IMR-90 (cell line): Measurements from ENCODE around the gene HRC. TPM values are rescaled to one million over a fixed set of nuclear protein-coding genes. Genes with fewer than 3 reads are reported as not detected.

Source experiments
- ATAC-seq: fragments of 200-7000 bp; cut with Tn5 transposase; 2 replicates; pipeline ENCODE4 v1.9.1; 2020; ENCODE audit warnings: low read depth, mild to moderate bottlenecking, moderate library complexity
- BruUV-seq: library from RNA; stranded (reverse); fragments of 400-500 nt; replicated peaks from 2 replicates; lab custom pipeline; 2021; lab: Mats Ljungman, UMichigan
- CTCF ChIA-PET: fragments of 300-600 bp; formaldehyde crosslinking; extraction: SDS; loops from one replicate; lab custom pipeline; 2021; ENCODE audit warnings: antibody characterized with exemption; lab: Yijun Ruan, JAX
- POLR2A ChIA-PET: fragments of 300-600 bp; sonication (Branson Sonifier 250); formaldehyde crosslinking; loops from one replicate; lab custom pipeline; 2022; ENCODE audit warnings: antibody characterized with exemption; ENCODE audit not compliant: unreplicated experiment; lab: Charles Lee
- DNase-seq: peaks from one replicate; pipeline ENCODE4 v3.0.0; 2013
- H2AFZ ChIP-seq: replicated peaks from 2 replicates; pipeline ENCODE3; 2013; ENCODE audit warnings: low read length, mild to moderate bottlenecking; ENCODE audit not compliant: poor library complexity
- H2AK5ac ChIP-seq: 2 replicates; pipeline ENCODE4 v1.6.1; 2013; ENCODE audit warnings: low read depth, low read length, inconsistent platforms
- H2AK9ac ChIP-seq: replicated peaks from 2 replicates; pipeline ENCODE3; 2013; ENCODE audit warnings: mild to moderate bottlenecking, low read depth, low read length, moderate library complexity; ENCODE audit not compliant: poor library complexity
- H2BK120ac ChIP-seq: 2 replicates; pipeline ENCODE4 v1.6.1; 2013; ENCODE audit warnings: low read depth, low read length, inconsistent platforms
- H2BK15ac ChIP-seq: 3 replicates; pipeline ENCODE4 v1.6.1; 2013; ENCODE audit warnings: low read depth, low read length, inconsistent platforms
- H2BK20ac ChIP-seq: 2 replicates; pipeline ENCODE4 v1.6.1; 2013; ENCODE audit warnings: low read depth, mild to moderate bottlenecking, inconsistent platforms, low read length, moderate library complexity
- H2BK5ac ChIP-seq: 2 replicates; pipeline ENCODE4 v1.6.1; 2013; ENCODE audit warnings: mild to moderate bottlenecking, low read depth, low read length, inconsistent platforms; ENCODE audit not compliant: poor library complexity, severe bottlenecking
- H3K14ac ChIP-seq: replicated peaks from 2 replicates; pipeline ENCODE4 v1.6.1; 2013; ENCODE audit warnings: low read depth, low read length, inconsistent platforms
- H3K18ac ChIP-seq: 2 replicates; pipeline ENCODE4 v1.6.1; 2013; ENCODE audit warnings: low read depth, low read length, control low read depth
- H3K23ac ChIP-seq: 2 replicates; pipeline ENCODE4 v1.6.1; 2013; ENCODE audit warnings: low read depth, low read length, inconsistent platforms
- H3K27ac ChIP-seq: 2 replicates; pipeline ENCODE4 v1.5.1; 2013; ENCODE audit warnings: mild to moderate bottlenecking, control low read depth, low read length; ENCODE audit not compliant: insufficient read depth
- H3K27me3 ChIP-seq: 2 replicates; pipeline ENCODE4 v1.6.1; 2013; ENCODE audit warnings: low read length; ENCODE audit not compliant: control insufficient read depth, insufficient read depth
- H3K36me3 ChIP-seq: 2 replicates; pipeline ENCODE4 v1.6.1; 2013; ENCODE audit warnings: low read length, mixed read lengths; ENCODE audit not compliant: control insufficient read depth, insufficient read depth
- H3K4ac ChIP-seq: 2 replicates; pipeline ENCODE4 v1.6.1; 2013; ENCODE audit warnings: low read depth, low read length, inconsistent platforms
- H3K4me1 ChIP-seq: 2 replicates; pipeline ENCODE4 v1.6.1; 2013; ENCODE audit warnings: low read length, mixed read lengths; ENCODE audit not compliant: control insufficient read depth, insufficient read depth
- H3K4me2 ChIP-seq: 2 replicates; pipeline ENCODE4 v1.6.1; 2013; ENCODE audit warnings: low read depth, mild to moderate bottlenecking, control low read depth, low read length, moderate library complexity
- H3K4me3 ChIP-seq: 2 replicates; pipeline ENCODE4 v1.5.1; 2013; ENCODE audit warnings: low read depth, mild to moderate bottlenecking, control low read depth, low read length, moderate library complexity; ENCODE audit not compliant: insufficient read depth
- H3K56ac ChIP-seq: 2 replicates; pipeline ENCODE4 v1.6.1; 2013; ENCODE audit warnings: low read length, inconsistent platforms; ENCODE audit not compliant: insufficient read depth; ENCODE audit errors: extremely low read depth
- H3K79me1 ChIP-seq, 2 experiments: 2 replicates each; pipeline ENCODE4 v1.6.1; 2013; ENCODE audit warnings: low read length in 2 of 2, inconsistent platforms in 1 of 2, low read depth in 1 of 2
- H3K9ac ChIP-seq: 2 replicates; pipeline ENCODE4 v1.6.1; 2013; ENCODE audit warnings: low read depth, low read length, control low read depth
- H3K9me1 ChIP-seq: 2 replicates; pipeline ENCODE4 v1.6.1; 2013; ENCODE audit warnings: low read length, inconsistent platforms; ENCODE audit not compliant: insufficient read depth
- H3K9me3 ChIP-seq: 2 replicates; pipeline ENCODE4 v1.6.1; 2013; ENCODE audit warnings: low read length; ENCODE audit not compliant: control insufficient read depth, insufficient read depth
- H4K20me1 ChIP-seq: 2 replicates; pipeline ENCODE4 v1.6.1; 2013; ENCODE audit warnings: low read length, inconsistent platforms; ENCODE audit not compliant: insufficient read depth
- H4K5ac ChIP-seq: 2 replicates; pipeline ENCODE4 v1.6.1; 2013; ENCODE audit warnings: mild to moderate bottlenecking, low read depth, low read length, control low read depth
- H4K8ac ChIP-seq, 2 experiments: 2 replicates each; pipeline ENCODE4 v1.6.1; 2013; ENCODE audit warnings: low read depth in 2 of 2, low read length in 2 of 2, control low read depth in 1 of 2, inconsistent platforms in 1 of 2
- H4K91ac ChIP-seq: 2 replicates; pipeline ENCODE4 v1.6.1; 2013; ENCODE audit warnings: low read depth, low read length, inconsistent platforms; ENCODE audit not compliant: insufficient read depth
- BHLHE40 ChIP-seq: fragments of 150-350 bp; IDR thresholded peaks from 2 replicates; pipeline ENCODE4 v1.6.1; 2016; ENCODE audit warnings: mild to moderate bottlenecking, low read depth, low read length
- MAZ ChIP-seq: IDR thresholded peaks from 2 replicates; pipeline ENCODE4 v1.6.1; 2012; ENCODE audit warnings: low read depth, mild to moderate bottlenecking, low read length, improper control_type of control experiment, moderate library complexity, borderline replicate concordance
- MXI1 ChIP-seq: IDR thresholded peaks from 2 replicates; pipeline ENCODE4 v1.6.1; 2012; ENCODE audit warnings: low read depth, mild to moderate bottlenecking, low read length, moderate library complexity, borderline replicate concordance
- NFE2L2 ChIP-seq: fragments of 150-350 bp; IDR thresholded peaks from 2 replicates; pipeline ENCODE4 v1.6.1; 2016; ENCODE audit warnings: low read depth, mild to moderate bottlenecking, low read length
- POLR2A ChIP-seq: IDR thresholded peaks from 2 replicates; pipeline ENCODE4 v1.6.1; 2012; ENCODE audit warnings: mild to moderate bottlenecking, low read depth, low read length
- RAD21 ChIP-seq: IDR thresholded peaks from 2 replicates; pipeline ENCODE4 v1.6.1; 2012; ENCODE audit warnings: low read length, improper control_type of control experiment
- RCOR1 ChIP-seq: IDR thresholded peaks from 2 replicates; pipeline ENCODE4 v1.6.1; 2012; ENCODE audit warnings: mild to moderate bottlenecking, low read length, improper control_type of control experiment; ENCODE audit not compliant: insufficient replicate concordance
- WGBS, 2 experiments: methylation state at CpG; one replicate each; pipeline versions ENCODE4 v1.1.5 to v1.1.7; 2013; ENCODE audit warnings: missing lambda C conversion rate in 2 of 2; ENCODE audit not compliant: insufficient read length in 1 of 2; ENCODE audit errors: extremely low coverage in 2 of 2; 5-methylcytosine and 5-hydroxymethylcytosine counted together
- dilution Hi-C: fragments of 300-500 bp; cut with HindIII; formaldehyde crosslinking; loops from one replicate; pipeline ENCODE4 v1.14.3; 2018; ENCODE audit warnings: low sequenced_read_pairs; ENCODE audit not compliant: unreplicated experiment
- in situ Hi-C: fragments of 300-500 bp; cut with MboI; formaldehyde crosslinking; loops from 3 replicates; pipeline ENCODE4 v1.14.3; 2019; ENCODE audit warnings: low sequenced_read_pairs, inconsistent platforms, mixed read lengths
- intact Hi-C: fragments of 100-400 bp; cut with micrococcal nuclease; formaldehyde crosslinking; loops from 2 replicates; pipeline ENCODE4 v1.10.0; 2022
- polyA plus RNA-seq, 3 experiments: library from polyadenylated mRNA; depleted of rRNA; stranded (reverse); fragments of >200 nt; gene quantifications; 2 replicates each; pipeline ENCODE4 v1.2.3, GENCODE V29; 2012; ENCODE audit warnings: low replicate concordance in 1 of 3
- total RNA-seq: library from RNA; depleted of rRNA; stranded (reverse); fragments of >200 nt; gene quantifications from 2 replicates; pipeline ENCODE4 v1.2.3, GENCODE V29; 2012
- TF ChIP-seq, protein P1 (sequence below): fragments of 150-350 bp; IDR thresholded peaks from 2 replicates; pipeline ENCODE4 v1.6.1; 2016; ENCODE audit warnings: low read depth, mild to moderate bottlenecking, low read length, moderate library complexity, borderline replicate concordance

Gene HRC
- total and polyA plus RNA-seq, 2 of the 4 experiments (the other 2 are of a cell fraction): 0.03 TPM; not detected in 1

DNA sequence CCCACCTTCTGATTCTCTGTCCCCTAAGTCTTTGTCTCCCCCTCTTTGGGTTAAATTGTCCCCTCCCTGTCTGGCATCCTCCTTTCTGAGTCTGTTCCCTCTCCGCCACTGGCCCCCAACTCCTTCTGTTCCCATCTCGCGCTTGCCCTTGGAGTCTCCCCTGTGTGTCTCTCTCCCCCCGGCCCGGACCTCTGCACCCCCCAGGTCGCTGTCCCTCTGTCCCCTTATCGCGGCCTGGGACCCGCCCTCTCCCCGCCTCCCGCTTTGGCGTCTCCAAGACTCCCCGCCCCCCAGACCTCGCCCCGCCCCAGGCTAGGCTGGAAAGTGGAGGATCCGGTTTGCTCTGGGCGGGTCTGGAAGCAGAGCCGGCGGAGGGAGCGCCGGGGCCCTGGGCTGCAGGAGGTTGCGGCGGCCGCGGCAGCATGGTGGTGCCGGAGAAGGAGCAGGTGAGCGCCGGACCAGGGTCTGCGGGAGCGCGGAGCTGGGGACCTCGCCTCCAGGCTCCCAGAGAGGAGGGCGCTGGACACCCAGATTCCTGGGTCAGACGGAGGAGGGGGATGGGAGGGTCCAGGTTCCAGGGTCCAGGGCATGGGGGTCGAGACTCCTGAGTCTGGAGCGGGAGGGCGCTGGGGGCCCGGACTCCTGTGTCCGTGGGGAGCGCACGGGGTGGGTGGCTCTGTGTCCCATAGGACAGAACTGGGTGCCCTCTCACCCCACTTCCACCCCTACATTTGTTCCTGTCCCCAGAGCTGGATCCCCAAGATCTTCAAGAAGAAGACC lies 2.4 kb upstream of the HRC start, which contains the start of gene TRPM4:
Gene TRPM4, plus strand, starts transcription at position 348 of the 780 bp plus-strand sequence. Its CDS starts 75 bp downstream, at position 423.
- Histone ChIP-seq H3K9me3 (no peaks in the 10 kb centered on the region), H3K36me3 (no peaks in the 10 kb centered on the region; the same call in 1 of the 2 replicates), H2AK9ac (peak within 1 kb of the TSS; percentile 93), H3K56ac (peak within 1 kb of the TSS; percentile 51; the same call in 1 of the 2 replicates), H2BK5ac (peak within 1 kb of the TSS; percentile 37), H4K20me1 (no peaks in the 10 kb centered on the region; the same call in 1 of the 2 replicates), H3K14ac (peak within 1 kb of the TSS; percentile 90), H2AK5ac (peak within 1 kb of the TSS; percentile 1; the same call in 1 of the 2 replicates), H2AFZ (peak within 1 kb of the TSS; percentile 98), H2BK120ac (no peak within 1 kb of the TSS), H3K79me1 (peaks cover 8 to 32% of the 10 kb centered on the region in 2 experiments; a peak in 3 of 4 replicates), H3K18ac (no peak within 1 kb of the TSS; the same call in 1 of the 2 replicates), H2BK20ac (no peak within 1 kb of the TSS), H4K5ac (no peak within 1 kb of the TSS; the same call in 1 of the 2 replicates), H4K91ac (no peak within 1 kb of the TSS), H3K9me1 (peaks cover 5% of the 10 kb centered on the region; the same call in 1 of the 2 replicates), H3K4ac (peak within 1 kb of the TSS; percentile 74), H3K27me3 (peaks cover 8% of the 10 kb centered on the region; the same call in 1 of the 2 replicates), H3K23ac (peak within 1 kb of the TSS; percentile 21), H3K9ac (peak within 1 kb of the TSS; percentile 86), H3K4me2 (peak within 1 kb of the TSS; percentile 88), H2BK15ac (no peak within 1 kb of the TSS), H3K4me3 (peak within 1 kb of the TSS; percentile 97), H3K4me1 (peaks cover 2% of the 10 kb centered on the region; the same call in 1 of the 2 replicates), H3K27ac (peak within 1 kb of the TSS; percentile 64), H4K8ac (peak within 1 kb of the TSS; percentile 31 to 92; a peak in 2 of 4 replicates)
- WGBS, 2 experiments: 0% methylated on average over 3 of the region's 41 CpGs; no CpG with 5 or more reads in 1 of the 2 experiments
- dilution Hi-C loops (no loop called here), in situ Hi-C loops (no loop called here), intact Hi-C loops (no loop called here)
- TF ChIP-seq RAD21: no peak
- TF ChIP-seq MAZ: peak; percentile 38; the same call in 1 of the 2 replicates
- no peak for TF ChIP-seq NFE2L2
- TF ChIP-seq BHLHE40: no peak
- TF ChIP-seq MXI1: peak; percentile 47; the same call in 1 of the 2 replicates
- 0 out of 2 replicates have a peak, but pooled peaks have one; percentile 36 for TF ChIP-seq POLR2A
- TF ChIP-seq, protein P1, sequence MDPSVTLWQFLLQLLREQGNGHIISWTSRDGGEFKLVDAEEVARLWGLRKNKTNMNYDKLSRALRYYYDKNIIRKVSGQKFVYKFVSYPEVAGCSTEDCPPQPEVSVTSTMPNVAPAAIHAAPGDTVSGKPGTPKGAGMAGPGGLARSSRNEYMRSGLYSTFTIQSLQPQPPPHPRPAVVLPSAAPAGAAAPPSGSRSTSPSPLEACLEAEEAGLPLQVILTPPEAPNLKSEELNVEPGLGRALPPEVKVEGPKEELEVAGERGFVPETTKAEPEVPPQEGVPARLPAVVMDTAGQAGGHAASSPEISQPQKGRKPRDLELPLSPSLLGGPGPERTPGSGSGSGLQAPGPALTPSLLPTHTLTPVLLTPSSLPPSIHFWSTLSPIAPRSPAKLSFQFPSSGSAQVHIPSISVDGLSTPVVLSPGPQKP: no peak
- no peak for TF ChIP-seq RCOR1
- BruUV-seq: no TSS peak
- ChIA-PET POLR2A (no interaction called here), CTCF (no interaction called here)
- DNase-seq (peak; percentile 61), ATAC-seq (peak; percentile 99)
